NCI-H1092 (cell line): ENCODE data around the gene RBMS1.
"Not testable (repeated sequence)": the region's sequence is repeated elsewhere in the genome, so short reads cannot be mapped to it uniquely, and the experiment has no call there.

Source experiments
- DNase-seq: peaks from one replicate; lab custom pipeline; 2025; lab: John Stamatoyannopoulos, UW

RBMS1 gene

GRCh38 chr2:160433466-160434140, 60.0 kb downstream of the RBMS1 start:
- no peak for DNase-seq

GRCh38 chr2:160432633-160433032, 61.0 kb downstream of the RBMS1 start:
- no peak for DNase-seq

GRCh38 chr2:160431441-160431840, 62.2 kb downstream of the RBMS1 start:
- DNase-seq: no peak

GRCh38 chr2:160430001-160430344, 63.6 kb downstream of the RBMS1 start:
- DNase-seq: no peak

- DNase-seq: peak; percentile 5
Observed at GRCh38 chr2:160429248-160430000, 64.2 kb downstream of the RBMS1 start.

- DNase-seq: no peak
Observed at GRCh38 chr2:160428405-160428763, 65.2 kb downstream of the RBMS1 start.

GRCh38 chr2:160427629-160428404, 65.8 kb downstream of the RBMS1 start:
- no peak for DNase-seq

- DNase-seq: no peak
Observed at GRCh38 chr2:160426604-160427003, 67.0 kb downstream of the RBMS1 start.

GRCh38 chr2:160425434-160426151, 68.0 kb downstream of the RBMS1 start:
- no peak for DNase-seq

GRCh38 chr2:160423126-160423525, 70.5 kb downstream of the RBMS1 start:
- no peak for DNase-seq

GRCh38 chr2:160421646-160422501, 71.7 kb downstream of the RBMS1 start:
- not testable (repeated sequence) for DNase-seq

- no peak for DNase-seq
Observed at GRCh38 chr2:160420711-160421110, 72.9 kb downstream of the RBMS1 start.

GRCh38 chr2:160419776-160420505, 73.7 kb downstream of the RBMS1 start:
- DNase-seq: no peak

GRCh38 chr2:160418853-160419252, 74.8 kb downstream of the RBMS1 start:
- no peak for DNase-seq

GRCh38 chr2:160418398-160418765, 75.2 kb downstream of the RBMS1 start:
- DNase-seq: no peak

- DNase-seq: no peak
Observed at GRCh38 chr2:160417745-160418397, 75.7 kb downstream of the RBMS1 start.

GRCh38 chr2:160415991-160416390, 77.6 kb downstream of the RBMS1 start:
- no peak for DNase-seq

- DNase-seq: no peak
Observed at GRCh38 chr2:160411955-160412354, 81.7 kb downstream of the RBMS1 start.

GRCh38 chr2:160411167-160411566, 82.4 kb downstream of the RBMS1 start:
- DNase-seq: no peak

GRCh38 chr2:160409480-160409879, 84.1 kb downstream of the RBMS1 start:
- DNase-seq: no peak
